Stimulated activated CD4-positive, alpha-beta T cell treated with anti-CD3 and anti-CD28 coated beads, TNF-alpha, amount 100 ng/mL, for 24 hours (primary cell): Measurements from ENCODE around the gene PRKD2.
"Not testable (repeated sequence)": the region's sequence is repeated elsewhere in the genome, so short reads cannot be mapped to it uniquely, and the experiment has no call there.

Experiments
- DNase-seq, 3 experiments: peaks; one replicate each; pipeline ENCODE4 v3.0.0-alpha.2; 2020; ENCODE audit warnings: low read depth in 3 of 3

The PRKD2 gene

DNA sequence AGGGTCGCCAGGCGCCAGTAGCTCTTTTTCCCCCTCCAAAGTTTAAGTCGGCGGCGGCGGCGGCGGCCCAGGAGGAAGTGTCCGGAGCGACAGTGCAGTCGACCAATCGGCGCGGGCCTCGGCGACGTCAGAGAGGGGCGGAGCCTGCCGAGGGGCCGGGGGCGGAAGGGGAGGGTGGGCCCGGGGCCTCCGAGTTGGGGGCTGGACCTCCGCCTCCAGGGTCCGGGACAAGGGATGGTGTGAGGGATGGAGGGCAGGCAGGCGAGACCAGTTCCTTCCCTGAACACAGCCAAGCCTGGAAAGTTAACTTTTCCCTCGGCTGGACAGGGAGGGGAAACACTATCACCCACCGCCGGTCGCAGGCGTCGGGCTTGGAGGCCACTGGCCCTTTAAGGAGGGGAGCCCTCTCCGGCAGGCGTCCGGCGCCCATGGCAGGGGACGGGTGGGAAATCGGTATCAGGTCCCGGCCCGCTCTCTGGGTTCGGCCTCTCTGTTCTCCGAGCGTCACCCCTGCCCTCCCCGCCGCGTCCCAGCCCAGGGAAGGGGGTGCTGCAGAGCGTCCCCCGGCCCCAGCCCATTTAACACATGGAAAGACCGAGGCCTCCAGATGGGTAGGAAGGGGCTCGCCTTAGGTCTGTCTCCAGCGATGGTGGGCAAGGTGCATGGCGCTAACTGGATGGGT, at the start of gene PRKD2:
Gene PRKD2, minus strand, starts transcription at position 81 of the 682 bp plus-strand sequence. CDS start 744 bp downstream, outside the sequence.
- peak; percentile 84 to 91 (median 87) for DNase-seq

DNA sequence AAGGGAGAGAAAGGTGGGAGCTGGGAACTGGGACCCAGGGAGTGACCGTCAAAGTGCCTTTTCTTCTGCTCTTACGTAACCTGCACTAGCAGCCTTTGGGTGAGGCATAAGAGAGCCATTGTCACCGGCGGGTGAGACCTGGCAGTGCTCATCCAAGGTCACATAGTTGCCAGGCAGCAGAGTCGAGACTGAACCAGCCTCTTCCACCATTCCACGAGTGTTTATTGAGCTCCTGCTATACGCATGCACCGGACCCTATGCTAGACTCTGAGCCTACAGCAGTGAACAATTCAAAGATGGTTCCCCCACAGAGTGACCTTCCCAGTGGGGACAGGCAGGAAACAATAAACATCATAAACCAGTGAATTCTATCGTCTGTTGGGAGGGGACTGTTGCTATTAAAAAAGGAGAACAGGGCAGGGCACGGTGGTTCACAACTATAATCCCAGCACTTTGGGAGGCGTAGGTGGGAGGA, 47.9 kb upstream of the PRKD2 start:
- no peak for DNase-seq

DNA sequence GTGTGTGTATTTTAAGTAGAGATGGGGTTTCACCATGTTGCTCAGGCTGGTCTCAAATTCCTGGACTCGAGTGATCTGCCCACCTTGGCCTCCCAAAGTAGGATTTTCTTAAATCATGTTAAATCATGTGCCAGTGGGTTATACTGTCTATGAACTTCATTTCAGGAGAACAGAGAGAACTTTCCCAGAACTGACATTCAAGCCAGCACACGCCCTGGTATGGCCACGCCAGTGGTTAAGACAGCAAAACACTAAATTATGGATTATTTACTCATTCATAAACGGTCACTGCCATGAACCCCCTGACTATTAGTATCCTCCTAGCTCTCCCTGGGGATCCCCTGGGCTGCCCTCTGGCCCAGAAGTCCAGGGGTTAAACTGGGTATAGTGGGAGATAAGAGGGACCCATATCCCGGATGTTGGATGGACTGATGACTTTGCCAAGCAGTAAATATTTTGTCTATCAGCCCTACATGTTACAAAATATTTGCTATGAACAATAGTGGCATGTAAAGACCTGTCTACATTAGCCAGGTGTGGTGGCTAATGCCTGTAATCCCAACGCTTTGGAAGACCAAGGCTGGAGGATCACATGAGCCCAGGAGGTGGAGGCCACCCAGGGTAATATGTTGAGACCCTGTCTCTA, 45.5 kb upstream of the PRKD2 start:
- no peak for DNase-seq

DNA sequence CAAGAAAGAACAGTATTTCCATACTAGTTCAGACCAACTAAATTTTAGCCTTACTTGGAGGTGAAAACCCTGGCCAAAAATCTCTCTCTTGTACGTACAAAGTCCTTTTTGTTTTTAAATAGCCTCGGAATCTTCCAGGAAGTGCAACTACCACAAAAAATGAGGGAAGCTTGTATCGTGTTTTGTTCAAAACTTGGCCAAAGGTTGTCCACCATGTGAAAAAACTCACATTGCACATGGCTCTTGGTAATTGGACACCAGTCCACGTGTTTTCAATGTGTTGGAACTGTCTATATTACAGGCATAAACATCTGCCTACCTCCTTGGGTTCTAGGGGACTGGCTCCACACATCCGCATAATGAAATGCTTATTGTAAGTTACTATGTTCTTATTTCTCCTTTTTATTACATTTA, 44.5 kb upstream of the PRKD2 start:
- DNase-seq, result no peak

DNA sequence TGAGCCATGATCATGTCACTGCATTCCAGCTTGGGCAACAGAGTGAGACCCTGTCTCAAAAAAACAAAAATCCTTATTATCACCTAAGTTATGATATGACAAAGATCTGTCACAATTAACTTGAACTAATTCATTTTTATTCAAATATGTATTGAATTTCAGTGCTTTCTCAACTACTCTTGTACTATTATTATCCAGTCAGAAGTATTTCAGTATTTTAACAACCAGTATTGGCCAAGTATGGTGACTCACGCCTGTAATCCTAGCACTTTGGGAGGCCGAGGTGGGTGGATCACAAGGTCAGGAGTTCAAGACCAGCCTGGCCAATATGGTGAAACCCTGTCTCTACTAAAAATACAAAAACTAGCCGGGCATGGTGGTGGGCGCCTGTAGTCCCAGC, 44.0 kb upstream of the PRKD2 start:
- not testable (repeated sequence) for DNase-seq

DNA sequence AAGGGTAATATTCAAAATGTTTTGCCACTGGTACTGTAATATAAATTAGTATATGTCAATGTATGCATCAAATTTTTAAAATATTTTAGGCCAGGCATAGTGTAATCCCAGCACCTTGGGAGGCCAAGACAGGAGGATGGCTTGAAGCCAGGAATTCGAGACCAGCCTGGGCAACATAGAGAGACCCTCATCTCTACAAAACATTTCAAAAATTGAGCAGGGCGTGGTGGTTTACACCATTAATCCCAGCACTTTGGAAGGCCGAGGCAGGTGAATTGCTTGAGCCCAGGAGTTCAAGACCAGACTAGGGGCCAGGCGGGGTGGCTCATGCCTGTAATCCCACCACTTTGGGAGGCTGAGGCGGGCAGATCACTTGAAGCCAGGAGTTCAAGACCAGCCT, 43.4 kb upstream of the PRKD2 start:
- no peak for DNase-seq

DNA sequence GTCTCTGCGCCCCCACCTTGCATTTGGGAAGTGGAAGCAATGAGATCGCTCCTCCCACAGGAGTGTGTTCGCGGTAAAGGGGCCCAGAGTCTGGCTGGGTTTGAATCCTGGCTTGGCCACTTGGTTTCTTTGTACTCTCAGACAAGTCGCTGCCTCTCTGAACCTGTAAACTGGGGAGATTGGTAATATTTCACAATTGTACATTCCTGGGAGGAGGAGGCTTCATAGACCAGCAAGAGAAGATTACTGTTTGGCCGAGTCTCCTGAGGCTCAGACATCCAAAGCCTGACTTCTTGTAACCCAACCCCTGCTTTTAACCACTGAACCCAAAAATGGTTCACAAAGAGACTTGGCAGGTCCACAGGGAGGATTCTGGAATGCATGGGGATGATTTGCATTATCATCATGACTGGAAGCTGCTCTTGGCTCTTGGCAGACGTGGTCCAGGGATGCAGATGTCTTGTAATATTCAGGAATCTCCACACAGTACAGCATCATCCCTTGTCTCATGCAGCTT, 43.0 kb upstream of the PRKD2 start:
- no peak for DNase-seq

DNA sequence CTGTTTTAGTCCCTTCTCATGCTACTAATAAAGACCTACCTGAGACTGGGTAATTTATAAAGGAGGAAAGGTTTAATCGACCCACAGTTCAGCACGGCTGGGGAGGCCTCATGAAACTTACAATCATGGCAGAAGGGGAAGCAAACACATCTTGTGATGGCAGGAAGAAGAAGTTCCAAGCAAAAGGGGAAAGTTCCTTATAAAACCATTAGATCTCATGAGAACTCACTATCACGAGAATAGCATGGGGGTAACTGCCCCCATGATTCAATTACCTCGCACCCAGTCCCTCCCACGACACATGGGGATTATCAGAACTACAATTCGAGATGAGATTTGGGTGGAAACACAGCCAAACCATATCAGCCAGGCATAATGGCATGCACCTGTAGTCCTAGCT, 42.3 kb upstream of the PRKD2 start:
- no peak for DNase-seq

DNA sequence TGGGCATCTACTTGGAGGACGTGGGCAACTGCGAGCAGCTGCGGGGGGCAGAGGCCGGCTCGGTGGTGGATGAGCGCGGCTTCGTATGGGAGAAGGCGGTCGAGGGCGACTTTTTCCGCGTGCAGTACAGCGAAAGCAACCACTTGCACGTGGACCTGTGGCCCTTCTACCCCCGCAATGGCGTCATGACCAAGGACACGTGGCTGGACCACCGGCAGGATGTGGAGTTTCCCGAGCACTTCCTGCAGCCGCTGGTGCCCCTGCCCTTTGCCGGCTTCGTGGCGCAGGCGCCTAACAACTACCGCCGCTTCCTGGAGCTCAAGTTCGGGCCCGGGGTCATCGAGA, 39.6 kb upstream of the PRKD2 start:
- no peak for DNase-seq

DNA sequence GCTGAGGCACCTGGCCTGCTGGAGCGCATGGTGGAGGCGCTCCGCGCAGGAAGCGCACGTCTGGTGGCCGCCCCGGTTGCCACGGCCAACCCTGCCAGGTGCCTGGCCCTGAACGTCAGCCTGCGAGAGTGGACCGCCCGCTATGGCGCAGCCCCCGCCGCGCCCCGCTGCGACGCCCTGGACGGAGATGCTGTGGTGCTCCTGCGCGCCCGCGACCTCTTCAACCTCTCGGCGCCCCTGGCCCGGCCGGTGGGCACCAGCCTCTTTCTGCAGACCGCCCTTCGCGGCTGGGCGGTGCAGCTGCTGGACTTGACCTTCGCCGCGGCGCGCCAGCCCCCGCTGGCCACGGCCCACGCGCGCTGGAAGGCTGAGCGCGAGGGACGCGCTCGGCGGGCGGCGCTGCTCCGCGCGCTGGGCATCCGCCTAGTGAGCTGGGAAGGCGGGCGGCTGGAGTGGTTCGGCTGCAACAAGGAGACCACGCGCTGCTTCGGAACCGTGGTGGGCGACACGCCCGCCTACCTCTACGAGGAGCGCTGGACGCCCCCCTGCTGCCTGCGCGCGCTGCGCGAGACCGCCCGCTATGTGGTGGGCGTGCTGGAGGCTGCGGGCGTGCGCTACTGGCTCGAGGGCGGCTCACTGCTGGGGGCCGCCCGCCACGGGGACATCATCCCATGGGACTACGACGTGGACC, 39.1 kb upstream of the PRKD2 start:
- DNase-seq, result no peak

DNA sequence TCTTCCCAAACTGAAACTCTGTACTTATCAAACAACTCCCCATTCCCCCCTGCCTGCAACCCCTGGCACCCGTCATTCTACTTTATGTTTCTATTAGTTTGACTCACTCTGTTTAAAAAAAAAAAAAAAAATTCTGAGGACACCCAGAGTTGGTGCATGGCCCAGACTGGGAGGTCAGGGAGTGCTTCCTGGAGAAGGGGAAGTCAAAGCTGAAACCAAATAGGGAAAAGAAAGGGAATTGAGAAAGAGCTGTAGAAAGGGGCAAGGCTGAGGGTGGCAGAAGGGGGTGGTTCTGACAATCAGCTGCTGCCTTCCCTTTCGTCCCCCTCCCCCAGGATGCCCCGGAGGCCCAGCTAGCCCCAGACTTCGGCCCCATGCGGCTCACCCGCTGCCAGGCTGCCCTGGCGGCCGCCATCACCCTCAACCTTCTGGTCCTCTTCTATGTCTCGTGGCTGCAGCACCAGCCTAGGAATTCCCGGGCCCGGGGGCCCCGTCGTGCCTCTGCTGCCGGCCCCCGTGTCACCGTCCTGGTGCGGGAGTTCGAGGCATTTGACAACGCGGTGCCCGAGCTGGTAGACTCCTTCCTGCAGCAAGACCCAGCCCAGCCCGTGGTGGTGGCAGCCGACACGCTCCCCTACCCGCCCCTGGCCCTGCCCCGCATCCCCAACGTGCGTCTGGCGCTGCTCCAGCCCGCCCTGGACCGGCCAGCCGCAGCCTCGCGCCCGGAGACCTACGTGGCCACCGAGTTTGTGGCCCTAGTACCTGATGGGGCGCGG, 38.4 kb upstream of the PRKD2 start:
- DNase-seq, result no peak

DNA sequence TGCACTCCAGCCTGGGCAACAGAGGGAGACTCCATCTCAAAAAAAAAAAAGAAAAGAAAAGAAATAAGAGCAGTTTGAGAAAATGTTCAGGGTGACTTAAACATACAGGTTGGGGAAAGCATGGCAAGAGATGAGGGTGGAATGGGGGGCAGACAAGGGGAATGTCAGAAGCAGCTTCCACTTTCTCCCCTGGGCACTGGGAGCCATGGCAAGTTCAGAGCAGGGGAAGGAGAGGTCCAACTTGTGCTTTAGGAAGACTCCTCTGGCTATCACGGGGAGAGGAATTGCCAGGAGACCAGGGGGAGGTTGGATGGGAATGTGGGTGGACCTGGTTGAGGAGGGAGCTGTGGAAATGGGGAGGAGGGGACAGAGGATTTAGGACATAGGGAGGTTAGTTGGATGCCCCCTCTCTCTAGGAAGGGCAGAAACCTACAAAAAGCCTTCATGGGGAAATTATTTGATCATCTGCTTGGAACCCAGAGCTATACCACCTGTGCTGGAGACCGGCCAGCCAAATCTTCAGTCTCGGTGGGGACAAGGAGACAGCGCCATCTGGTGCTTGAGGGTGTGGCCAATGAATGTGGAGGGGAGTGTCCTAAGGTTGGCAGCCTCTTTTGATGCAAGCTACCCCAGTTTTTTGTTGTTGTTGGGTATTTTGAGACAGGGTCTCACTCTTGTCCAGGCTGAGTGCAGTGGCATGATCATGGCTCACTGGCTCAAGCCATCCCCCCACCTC, 36.7 kb upstream of the PRKD2 start:
- DNase-seq, result peak in 1 of 3 experiments; percentile 57

DNA sequence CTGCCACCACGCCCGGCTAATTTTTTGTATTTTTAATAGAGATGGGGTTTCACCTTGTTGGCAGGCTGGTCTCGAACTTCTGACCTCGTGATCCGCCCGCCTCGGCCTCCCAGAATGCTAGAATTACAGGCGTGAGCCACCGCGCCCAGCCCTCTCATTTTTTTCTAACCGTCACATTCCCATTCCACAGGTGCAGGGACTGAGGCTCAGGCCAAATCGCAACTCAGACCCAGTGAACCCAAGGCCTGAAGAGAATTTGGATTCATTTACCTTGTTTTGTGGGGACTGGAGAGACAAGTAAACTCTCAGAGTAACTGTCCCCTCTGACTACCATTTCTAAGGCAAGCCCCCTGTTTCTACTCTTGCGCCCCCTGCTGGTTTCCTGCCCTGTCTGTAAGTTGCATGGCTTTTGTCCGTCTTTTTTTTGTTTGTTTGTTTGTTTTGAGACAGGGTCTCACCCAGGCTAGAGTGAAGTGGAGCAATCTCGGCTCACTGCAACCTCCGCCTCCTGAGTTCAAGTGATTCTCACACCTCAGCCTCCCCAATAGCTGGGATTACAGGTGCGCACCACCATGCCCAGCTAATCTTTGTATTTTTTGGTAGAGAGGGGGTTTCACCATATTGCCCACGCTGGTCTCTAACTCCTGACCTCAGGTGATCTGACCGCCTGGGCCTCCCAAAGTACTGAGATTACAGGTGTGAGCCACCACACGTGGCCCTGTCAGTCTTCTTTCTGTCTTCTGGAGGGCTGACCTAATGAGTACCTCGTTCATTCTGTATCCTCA, 31.6 kb upstream of the PRKD2 start:
- peak; percentile 62 to 75 (median 65) for DNase-seq

DNA sequence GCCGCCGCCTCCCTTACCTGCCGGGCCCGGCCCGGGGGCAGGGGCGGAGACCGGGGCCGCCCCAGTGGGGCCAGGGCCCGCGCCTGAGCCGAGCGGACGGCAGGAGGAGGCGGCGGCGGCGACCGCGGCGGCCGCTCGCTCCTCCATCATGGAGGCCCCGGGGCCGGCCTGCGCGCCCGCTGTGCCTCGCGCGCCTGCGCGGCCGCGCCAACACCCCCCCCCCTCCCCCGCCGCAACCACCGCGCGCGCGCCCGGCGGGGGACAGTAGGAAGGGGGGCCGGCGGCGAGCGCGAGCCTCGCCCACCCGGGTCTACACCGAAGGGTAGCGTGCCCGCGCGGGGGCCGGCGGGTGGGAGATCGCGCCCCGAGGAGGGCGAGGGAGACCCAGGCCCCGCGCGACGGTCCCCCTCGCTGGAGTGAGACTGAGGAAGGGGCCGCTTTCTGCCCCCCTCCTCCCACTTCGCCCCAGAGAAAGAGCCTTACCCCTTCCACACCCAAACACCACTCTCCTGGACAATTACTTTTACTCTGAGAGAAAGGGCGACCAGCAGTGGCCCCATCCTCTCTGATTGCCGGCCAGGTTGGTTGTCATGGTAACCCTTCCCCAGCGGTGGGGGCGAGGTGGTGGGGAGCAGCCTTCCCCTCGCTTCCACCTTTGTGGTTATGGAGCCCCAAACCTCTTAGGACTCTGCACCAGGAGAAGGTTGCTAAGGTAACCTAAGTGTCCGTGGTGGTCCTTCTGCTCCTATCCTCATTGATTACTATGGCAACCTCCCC, 29.6 kb upstream of the PRKD2 start, which contains the start of gene STRN4:
Gene STRN4, minus strand, starts transcription at position 170 of the 777 bp plus-strand sequence. Its CDS starts 20 bp downstream, at position 150.
- peak in 2 of 3 experiments; percentile 33 to 48 for DNase-seq

DNA sequence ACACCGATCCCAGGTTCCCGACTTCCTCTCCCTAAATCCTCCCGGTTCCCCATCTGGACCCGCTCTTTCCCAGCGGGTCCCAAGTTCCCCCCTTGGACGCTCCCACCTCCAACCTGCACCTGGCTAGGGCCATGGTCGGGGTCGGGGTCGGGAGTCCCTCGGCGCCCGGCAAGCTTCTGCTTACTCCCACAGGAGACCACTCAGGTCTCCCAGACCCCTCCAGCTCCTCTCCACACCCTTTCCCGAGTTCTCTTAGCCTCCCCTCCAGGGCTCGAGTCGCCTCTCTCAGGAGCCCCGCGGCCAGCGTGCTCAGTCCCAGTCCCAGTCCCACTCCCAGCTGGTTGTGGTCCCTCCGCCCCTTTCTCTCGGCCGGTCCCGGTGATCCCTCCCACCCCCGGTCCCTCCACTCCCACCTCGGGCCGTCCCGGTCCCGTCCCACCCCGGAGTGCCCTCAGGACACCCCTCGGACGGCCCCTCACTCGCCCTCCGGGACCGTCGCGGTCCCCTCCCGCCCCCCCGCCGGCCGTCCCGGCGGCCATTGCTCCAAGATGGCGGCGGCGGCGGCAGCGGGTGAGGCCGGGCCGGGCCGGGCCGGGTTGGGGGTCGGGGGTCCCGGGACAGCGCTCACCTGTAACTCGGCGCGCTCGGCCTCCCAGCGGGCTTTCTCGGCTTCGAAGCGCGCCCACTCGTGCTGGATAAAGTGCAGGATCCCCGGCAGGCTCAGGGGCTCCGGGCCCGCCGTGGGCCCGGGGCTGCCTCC, 28.8 kb upstream of the PRKD2 start, which contains the start of gene FKRP:
Gene FKRP, plus strand, starts transcription at position 537 of the 760 bp plus-strand sequence. CDS start 9,394 bp downstream, outside the sequence.
- DNase-seq, result peak in 2 of 3 experiments; percentile 15 to 30

DNA sequence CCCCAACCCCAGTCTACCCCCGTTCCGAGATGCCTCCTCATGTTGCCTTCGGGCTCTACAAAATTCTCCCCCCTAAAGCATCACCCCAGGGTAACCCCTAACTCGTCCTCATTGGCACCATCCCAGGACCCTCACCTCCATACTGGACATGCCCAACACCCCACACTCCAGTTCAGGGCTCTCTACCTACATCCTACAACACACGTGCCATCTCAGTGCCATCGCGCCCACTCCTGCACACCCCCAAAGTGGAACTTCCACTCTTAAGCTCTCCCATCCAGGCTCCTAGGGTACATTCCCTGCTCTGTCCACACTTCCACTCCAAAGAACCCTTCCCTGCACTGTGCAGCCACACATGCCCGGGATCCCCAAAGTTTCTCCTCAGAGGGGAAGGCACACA, 28.1 kb upstream of the PRKD2 start:
- no peak for DNase-seq

DNA sequence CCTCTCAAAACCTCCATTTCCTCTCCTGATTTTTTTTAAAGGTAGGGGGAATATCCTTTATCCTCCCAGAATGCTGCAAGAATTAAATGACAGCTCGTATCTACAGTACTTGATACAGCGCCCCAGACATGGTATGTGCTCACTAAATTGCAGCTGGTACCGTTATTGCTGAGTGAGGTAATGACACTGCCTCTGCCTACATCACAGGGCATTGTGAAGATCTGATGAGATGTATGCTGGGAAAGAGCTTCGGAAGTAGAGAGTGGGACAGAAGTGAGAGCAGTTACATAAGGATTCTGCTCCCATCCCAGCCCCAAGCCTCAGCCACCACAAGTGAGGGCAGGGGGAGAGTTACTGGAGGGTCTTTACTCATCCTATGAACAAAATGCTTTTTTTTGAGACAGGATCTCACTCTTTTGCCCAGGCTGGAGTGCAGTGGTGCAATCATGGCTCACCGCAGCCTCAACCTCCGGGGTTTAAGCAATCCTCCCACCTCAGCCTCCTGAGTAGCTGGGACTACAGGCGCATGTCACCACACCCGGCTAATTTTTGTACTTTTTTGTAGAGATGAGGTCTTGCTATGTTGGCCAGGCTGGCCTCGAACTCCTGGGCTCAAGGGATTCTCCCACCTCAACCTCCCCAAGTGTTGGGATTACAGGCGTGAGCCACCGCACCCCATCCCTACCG, 27.2 kb upstream of the PRKD2 start:
- no peak for DNase-seq

DNA sequence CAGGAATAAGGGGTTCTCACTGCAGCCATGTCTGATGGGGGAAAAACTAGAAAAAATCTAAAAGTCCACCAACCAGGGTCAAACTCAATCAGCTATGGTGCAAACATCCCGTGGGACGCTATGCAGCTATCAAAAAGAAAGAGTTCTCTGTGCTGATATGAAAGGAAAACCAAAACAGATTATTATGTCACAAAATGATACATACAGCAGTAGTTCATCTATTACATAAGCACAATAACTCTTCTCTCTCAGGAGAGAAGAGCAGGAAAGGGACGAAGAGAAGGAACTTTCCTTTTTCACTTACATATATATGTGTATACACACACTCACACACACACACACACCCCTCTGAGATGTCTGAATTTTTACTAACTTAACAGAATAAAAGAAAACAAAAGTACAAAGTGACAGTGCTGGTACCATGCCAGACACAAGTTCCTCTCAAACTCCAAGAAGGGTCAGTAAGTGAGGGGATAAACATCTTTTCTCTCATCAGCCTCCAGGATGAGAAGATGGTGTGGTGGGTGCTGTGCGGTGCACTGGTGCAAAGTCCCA, 26.1 kb upstream of the PRKD2 start:
- no peak for DNase-seq
